ENCODE data around the gene CCDC32. TPM values are rescaled to one million over a fixed set of nuclear protein-coding genes. Genes with fewer than 3 reads are reported as not detected.

CCDC32 gene
- polyA plus RNA-seq, 2 of the 4 experiments (the other 2 are of a cell fraction) = 9.7 to 27.0 TPM

DNA sequence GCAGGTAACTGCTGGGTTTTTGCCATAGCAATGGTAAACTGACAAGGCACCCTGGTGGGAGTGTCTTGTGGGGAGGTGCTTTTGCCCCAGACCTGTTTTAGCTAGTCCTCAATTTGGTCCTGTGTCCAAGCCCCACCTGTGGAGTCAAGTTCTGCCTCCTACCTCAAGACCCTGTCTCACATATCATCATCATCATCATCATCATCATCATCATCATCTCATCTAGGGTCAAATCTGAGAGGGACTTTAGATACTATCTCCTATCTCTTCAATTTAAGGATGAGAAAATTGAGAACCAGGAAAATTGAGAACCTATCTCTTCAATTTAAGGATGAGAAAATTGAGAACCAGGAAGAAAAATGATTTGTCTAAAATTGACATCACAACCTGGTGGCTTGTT, 39.1 kb upstream of the CCDC32 start (continued):
- TF ChIP-seq ZNF302 (CRISPR knock-in tag; IDR thresholded peaks at IDR 0.05) (no peak), FOXS1 (CRISPR knock-in tag; IDR thresholded peaks at IDR 0.05) (no peak)

DNA sequence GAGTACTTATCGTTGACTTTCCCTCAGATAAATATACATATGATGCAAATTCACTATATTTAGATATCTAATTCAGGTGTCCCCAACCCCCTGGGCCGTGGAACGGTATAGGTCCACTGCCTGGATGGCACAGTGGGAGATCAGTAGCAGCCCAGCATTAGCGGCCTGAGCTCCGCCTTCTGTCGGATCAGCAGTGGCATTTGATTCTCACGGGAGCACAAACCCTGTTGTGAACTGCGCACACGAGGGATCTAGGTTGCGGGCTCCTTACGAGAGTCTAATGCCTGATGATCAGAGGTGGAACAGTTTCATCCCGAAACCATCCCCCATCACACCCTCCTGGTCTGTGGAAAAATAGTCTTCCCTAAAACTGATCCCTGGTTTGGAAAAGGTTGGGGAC, 36.1 kb upstream of the CCDC32 start:
- Histone ChIP-seq H3K4me2 (no peak overlapping the region), H3K4me1 (peaks cover 10% of the 10 kb centered on the region; the same call in 2 of the 3 replicates), H3K4me3 (no peak overlapping the region), H3K9me3 (no peaks in the 10 kb centered on the region), H3K27ac (no peak overlapping the region)
- ATAC-seq (no peak), DNase-seq (ENCODE audit: low read depth in 1 of 2, low spot score in 1 of 2) (no peak), FAIRE-seq (no peak)
- WGBS (ENCODE audit: missing lambda C conversion rate) = 94% methylated on average over 12 of the region's 12 CpGs
- POLR2A ChIA-PET = no interaction called here
- CTCF ChIA-PET = interaction anchor here (1.2 to 2.2 kb wide), 3 partner anchors 9 to 14 kb away, joined by 3 to 8 read pairs (median 3); no protein-coding TSS in a partner anchor
- TF ChIP-seq FOSL2 (IDR thresholded peaks at IDR 0.05) (no peak), FOSL2 (CRISPR knock-in tag; IDR thresholded peaks at IDR 0.05) (no peak), ESRRA (IDR thresholded peaks at IDR 0.05; ENCODE audit: borderline replicate concordance, low read length) (no peak), SREBF2 (IDR thresholded peaks at IDR 0.05) (no peak), RFX5 (IDR thresholded peaks at IDR 0.05) (no peak), RARB (CRISPR knock-in tag; IDR thresholded peaks at IDR 0.05) (no peak), ZNF302 (CRISPR knock-in tag; IDR thresholded peaks at IDR 0.05) (no peak), PHF8 (IDR thresholded peaks at IDR 0.05; ENCODE audit: borderline replicate concordance, low read depth) (no peak), MYC (IDR thresholded peaks at IDR 0.05; ENCODE audit: borderline replicate concordance, low read length) (no peak), HDAC2 (IDR thresholded peaks at IDR 0.05) (no peak), GATA3 (IDR thresholded peaks at IDR 0.05; ENCODE audit: borderline replicate concordance) (no peak), MAZ (IDR thresholded peaks at IDR 0.05; ENCODE audit: borderline replicate concordance, low read depth, low read length) (no peak)
- TF ChIP-seq, protein P1, sequence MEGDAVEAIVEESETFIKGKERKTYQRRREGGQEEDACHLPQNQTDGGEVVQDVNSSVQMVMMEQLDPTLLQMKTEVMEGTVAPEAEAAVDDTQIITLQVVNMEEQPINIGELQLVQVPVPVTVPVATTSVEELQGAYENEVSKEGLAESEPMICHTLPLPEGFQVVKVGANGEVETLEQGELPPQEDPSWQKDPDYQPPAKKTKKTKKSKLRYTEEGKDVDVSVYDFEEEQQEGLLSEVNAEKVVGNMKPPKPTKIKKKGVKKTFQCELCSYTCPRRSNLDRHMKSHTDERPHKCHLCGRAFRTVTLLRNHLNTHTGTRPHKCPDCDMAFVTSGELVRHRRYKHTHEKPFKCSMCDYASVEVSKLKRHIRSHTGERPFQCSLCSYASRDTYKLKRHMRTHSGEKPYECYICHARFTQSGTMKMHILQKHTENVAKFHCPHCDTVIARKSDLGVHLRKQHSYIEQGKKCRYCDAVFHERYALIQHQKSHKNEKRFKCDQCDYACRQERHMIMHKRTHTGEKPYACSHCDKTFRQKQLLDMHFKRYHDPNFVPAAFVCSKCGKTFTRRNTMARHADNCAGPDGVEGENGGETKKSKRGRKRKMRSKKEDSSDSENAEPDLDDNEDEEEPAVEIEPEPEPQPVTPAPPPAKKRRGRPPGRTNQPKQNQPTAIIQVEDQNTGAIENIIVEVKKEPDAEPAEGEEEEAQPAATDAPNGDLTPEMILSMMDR (IDR thresholded peaks at IDR 0.05) = no peak
- TF ChIP-seq, protein P2, sequence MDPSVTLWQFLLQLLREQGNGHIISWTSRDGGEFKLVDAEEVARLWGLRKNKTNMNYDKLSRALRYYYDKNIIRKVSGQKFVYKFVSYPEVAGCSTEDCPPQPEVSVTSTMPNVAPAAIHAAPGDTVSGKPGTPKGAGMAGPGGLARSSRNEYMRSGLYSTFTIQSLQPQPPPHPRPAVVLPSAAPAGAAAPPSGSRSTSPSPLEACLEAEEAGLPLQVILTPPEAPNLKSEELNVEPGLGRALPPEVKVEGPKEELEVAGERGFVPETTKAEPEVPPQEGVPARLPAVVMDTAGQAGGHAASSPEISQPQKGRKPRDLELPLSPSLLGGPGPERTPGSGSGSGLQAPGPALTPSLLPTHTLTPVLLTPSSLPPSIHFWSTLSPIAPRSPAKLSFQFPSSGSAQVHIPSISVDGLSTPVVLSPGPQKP (IDR thresholded peaks at IDR 0.05; ENCODE audit: low read depth, low read length) = no peak
- TF ChIP-seq, protein P3, sequence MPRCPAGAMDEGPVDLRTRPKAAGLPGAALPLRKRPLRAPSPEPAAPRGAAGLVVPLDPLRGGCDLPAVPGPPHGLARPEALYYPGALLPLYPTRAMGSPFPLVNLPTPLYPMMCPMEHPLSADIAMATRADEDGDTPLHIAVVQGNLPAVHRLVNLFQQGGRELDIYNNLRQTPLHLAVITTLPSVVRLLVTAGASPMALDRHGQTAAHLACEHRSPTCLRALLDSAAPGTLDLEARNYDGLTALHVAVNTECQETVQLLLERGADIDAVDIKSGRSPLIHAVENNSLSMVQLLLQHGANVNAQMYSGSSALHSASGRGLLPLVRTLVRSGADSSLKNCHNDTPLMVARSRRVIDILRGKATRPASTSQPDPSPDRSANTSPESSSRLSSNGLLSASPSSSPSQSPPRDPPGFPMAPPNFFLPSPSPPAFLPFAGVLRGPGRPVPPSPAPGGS (IDR thresholded peaks at IDR 0.05) = no peak
- TF ChIP-seq, protein P4, sequence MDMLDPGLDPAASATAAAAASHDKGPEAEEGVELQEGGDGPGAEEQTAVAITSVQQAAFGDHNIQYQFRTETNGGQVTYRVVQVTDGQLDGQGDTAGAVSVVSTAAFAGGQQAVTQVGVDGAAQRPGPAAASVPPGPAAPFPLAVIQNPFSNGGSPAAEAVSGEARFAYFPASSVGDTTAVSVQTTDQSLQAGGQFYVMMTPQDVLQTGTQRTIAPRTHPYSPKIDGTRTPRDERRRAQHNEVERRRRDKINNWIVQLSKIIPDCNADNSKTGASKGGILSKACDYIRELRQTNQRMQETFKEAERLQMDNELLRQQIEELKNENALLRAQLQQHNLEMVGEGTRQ (IDR thresholded peaks at IDR 0.05) = no peak
- TF ChIP-seq, protein P5, sequence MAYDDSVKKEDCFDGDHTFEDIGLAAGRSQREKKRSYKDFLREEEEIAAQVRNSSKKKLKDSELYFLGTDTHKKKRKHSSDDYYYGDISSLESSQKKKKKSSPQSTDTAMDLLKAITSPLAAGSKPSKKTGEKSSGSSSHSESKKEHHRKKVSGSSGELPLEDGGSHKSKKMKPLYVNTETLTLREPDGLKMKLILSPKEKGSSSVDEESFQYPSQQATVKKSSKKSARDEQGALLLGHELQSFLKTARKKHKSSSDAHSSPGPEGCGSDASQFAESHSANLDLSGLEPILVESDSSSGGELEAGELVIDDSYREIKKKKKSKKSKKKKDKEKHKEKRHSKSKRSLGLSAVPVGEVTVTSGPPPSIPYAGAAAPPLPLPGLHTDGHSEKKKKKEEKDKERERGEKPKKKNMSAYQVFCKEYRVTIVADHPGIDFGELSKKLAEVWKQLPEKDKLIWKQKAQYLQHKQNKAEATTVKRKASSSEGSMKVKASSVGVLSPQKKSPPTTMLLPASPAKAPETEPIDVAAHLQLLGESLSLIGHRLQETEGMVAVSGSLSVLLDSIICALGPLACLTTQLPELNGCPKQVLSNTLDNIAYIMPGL (CRISPR knock-in tag; IDR thresholded peaks at IDR 0.05; ENCODE audit: borderline replicate concordance) = no peak
- TF ChIP-seq, protein P6, sequence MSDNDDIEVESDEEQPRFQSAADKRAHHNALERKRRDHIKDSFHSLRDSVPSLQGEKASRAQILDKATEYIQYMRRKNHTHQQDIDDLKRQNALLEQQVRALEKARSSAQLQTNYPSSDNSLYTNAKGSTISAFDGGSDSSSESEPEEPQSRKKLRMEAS (IDR thresholded peaks at IDR 0.05) = no peak

All from A549 (cell line).